ENCODE results near the gene ANKRD44.

Gene ANKRD44

GRCh38 chr2:197357986-197358385 is 47.4 kb upstream of the ANKRD44 start:
- Histone ChIP-seq H4K20me1 (ENCODE audit: control insufficient read depth, insufficient read depth, low read depth, low read length) (peaks cover 4% of the 10 kb centered on the region; the same call in 1 of the 2 replicates), H3F3A (ENCODE audit: control insufficient read depth, insufficient read depth) (0 out of 2 replicates have a peak, but pooled peaks cover 3% of the 10 kb centered on the region), H3K9me3 (ENCODE audit: control insufficient read depth, insufficient read depth, low read length) (no peaks in the 10 kb centered on the region), H3K4me1 (ENCODE audit: control insufficient read depth, low read length) (peaks cover 24% of the 10 kb centered on the region), H3K27ac (ENCODE audit: low read depth, low read length) (no peak overlapping the region), H3K4me3 (ENCODE audit: low read length) (no peak overlapping the region), H3K27me3 (ENCODE audit: control insufficient read depth, low read length) (no peaks in the 10 kb centered on the region), H3K4me2 (ENCODE audit: low read length) (no peak overlapping the region), H3K79me2 (ENCODE audit: control insufficient read depth, low read length) (peaks cover 27% of the 10 kb centered on the region), H3K9me2 (replicated peaks; ENCODE audit: control insufficient read depth, low read length) (no peaks in the 10 kb centered on the region), H3K36me3 (ENCODE audit: control insufficient read depth, low read length) (peaks cover 18% of the 10 kb centered on the region)
- no peak for TF ChIP-seq EZH2phosphoT487 (IDR thresholded peaks at IDR 0.05; ENCODE audit: borderline replicate concordance, low read length)
- no peak for TF ChIP-seq CTCF (IDR thresholded peaks at IDR 0.05; ENCODE audit: low read depth, low read length, poor library complexity, severe bottlenecking)

- Histone ChIP-seq H3K36me3 (ENCODE audit: control insufficient read depth, low read length) (peaks cover 36% of the 10 kb centered on the region), H3K79me2 (ENCODE audit: control insufficient read depth, low read length) (peaks cover 45% of the 10 kb centered on the region), H3F3A (ENCODE audit: control insufficient read depth, insufficient read depth) (0 out of 2 replicates have a peak, but pooled peaks cover 3% of the 10 kb centered on the region), H3K4me2 (ENCODE audit: low read length) (peak overlapping the region; percentile 64), H3K27me3 (ENCODE audit: control insufficient read depth, low read length) (no peaks in the 10 kb centered on the region), H4K20me1 (ENCODE audit: control insufficient read depth, insufficient read depth, low read depth, low read length) (peaks cover 4% of the 10 kb centered on the region; the same call in 1 of the 2 replicates), H3K9me3 (ENCODE audit: control insufficient read depth, insufficient read depth, low read length) (no peaks in the 10 kb centered on the region), H3K4me3 (ENCODE audit: low read length) (peak overlapping the region; percentile 76), H3K9me2 (replicated peaks; ENCODE audit: control insufficient read depth, low read length) (no peaks in the 10 kb centered on the region), H3K27ac (ENCODE audit: low read depth, low read length) (peak overlapping the region; percentile 20; the same call in 1 of the 2 replicates), H3K4me1 (ENCODE audit: control insufficient read depth, low read length) (peaks cover 42% of the 10 kb centered on the region)
- peak; percentile 60 for TF ChIP-seq CTCF (IDR thresholded peaks at IDR 0.05; ENCODE audit: low read depth, low read length, poor library complexity, severe bottlenecking)
- no peak for TF ChIP-seq EZH2phosphoT487 (IDR thresholded peaks at IDR 0.05; ENCODE audit: borderline replicate concordance, low read length)
Measured at GRCh38 chr2:197356136-197356535, 45.6 kb upstream of the ANKRD44 start.

DNA sequence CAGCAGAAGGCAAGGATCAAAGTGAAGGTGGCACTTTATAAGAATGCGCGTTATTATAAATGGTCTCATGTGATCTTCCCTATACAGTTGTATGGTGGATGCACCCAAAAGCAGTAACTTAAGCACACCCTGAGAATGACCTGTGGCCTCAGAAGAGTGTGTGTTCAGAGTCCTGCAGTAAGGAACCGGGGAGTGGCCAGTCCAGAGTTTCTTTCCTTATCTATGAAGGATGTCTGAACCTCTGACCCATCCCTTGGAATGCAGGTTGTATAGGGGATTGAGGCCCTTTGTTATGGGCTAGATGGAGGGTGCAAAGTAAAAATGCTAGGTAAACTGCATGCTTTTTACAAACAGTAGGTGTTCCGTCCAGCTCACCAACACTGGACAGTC is 43.6 kb upstream of the ANKRD44 start:
- no peak for TF ChIP-seq CTCF (IDR thresholded peaks at IDR 0.05; ENCODE audit: low read depth, low read length, poor library complexity, severe bottlenecking)
- no peak for TF ChIP-seq EZH2phosphoT487 (IDR thresholded peaks at IDR 0.05; ENCODE audit: borderline replicate concordance, low read length)
- Histone ChIP-seq H3K36me3 (ENCODE audit: control insufficient read depth, low read length) (peaks cover 54% of the 10 kb centered on the region), H3K9me2 (replicated peaks; ENCODE audit: control insufficient read depth, low read length) (no peaks in the 10 kb centered on the region), H3K4me3 (ENCODE audit: low read length) (peak overlapping the region; percentile 76), H3K27ac (ENCODE audit: low read depth, low read length) (no peak overlapping the region), H3F3A (ENCODE audit: control insufficient read depth, insufficient read depth) (0 out of 2 replicates have a peak, but pooled peaks cover 3% of the 10 kb centered on the region), H4K20me1 (ENCODE audit: control insufficient read depth, insufficient read depth, low read depth, low read length) (peaks cover 4% of the 10 kb centered on the region; the same call in 1 of the 2 replicates), H3K9me3 (ENCODE audit: control insufficient read depth, insufficient read depth, low read length) (no peaks in the 10 kb centered on the region), H3K4me1 (ENCODE audit: control insufficient read depth, low read length) (peaks cover 42% of the 10 kb centered on the region), H3K4me2 (ENCODE audit: low read length) (peak overlapping the region; percentile 64), H3K27me3 (ENCODE audit: control insufficient read depth, low read length) (no peaks in the 10 kb centered on the region), H3K79me2 (ENCODE audit: control insufficient read depth, low read length) (peaks cover 64% of the 10 kb centered on the region)

All from DOHH2 (cell line).